GM19455 (cell line): ENCODE results near the gene COL23A1.
"Not testable (repeated sequence)": the region's sequence is repeated elsewhere in the genome, so short reads cannot be mapped to it uniquely, and the experiment has no call there.

Source experiments
- ATAC-seq: cut with Tn5 transposase; IDR thresholded peaks from one replicate; pipeline ENCODE4 v1.9.1; 2021; ENCODE audit not compliant: unreplicated experiment

Gene COL23A1

DNA sequence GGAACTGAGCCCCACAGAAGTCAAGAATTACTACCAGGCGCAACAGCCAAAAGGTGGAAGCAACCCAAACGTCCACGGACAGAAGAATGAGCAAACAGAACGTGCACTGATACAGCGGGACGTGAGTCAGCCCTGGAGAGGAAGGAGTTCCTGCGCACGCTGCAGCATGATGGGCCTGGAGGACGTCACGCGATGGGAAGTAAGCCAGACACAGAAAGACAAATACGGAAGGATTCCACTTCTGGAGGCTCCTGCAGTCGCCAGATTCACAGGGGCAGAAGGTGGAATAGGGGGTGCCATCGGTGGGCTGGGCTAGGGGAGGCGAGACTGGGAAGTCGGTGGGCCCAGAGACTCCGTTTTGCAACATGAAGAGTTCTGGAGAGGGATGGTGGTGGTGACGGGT lies 277.3 kb downstream of the COL23A1 start:
- ATAC-seq = no peak

DNA sequence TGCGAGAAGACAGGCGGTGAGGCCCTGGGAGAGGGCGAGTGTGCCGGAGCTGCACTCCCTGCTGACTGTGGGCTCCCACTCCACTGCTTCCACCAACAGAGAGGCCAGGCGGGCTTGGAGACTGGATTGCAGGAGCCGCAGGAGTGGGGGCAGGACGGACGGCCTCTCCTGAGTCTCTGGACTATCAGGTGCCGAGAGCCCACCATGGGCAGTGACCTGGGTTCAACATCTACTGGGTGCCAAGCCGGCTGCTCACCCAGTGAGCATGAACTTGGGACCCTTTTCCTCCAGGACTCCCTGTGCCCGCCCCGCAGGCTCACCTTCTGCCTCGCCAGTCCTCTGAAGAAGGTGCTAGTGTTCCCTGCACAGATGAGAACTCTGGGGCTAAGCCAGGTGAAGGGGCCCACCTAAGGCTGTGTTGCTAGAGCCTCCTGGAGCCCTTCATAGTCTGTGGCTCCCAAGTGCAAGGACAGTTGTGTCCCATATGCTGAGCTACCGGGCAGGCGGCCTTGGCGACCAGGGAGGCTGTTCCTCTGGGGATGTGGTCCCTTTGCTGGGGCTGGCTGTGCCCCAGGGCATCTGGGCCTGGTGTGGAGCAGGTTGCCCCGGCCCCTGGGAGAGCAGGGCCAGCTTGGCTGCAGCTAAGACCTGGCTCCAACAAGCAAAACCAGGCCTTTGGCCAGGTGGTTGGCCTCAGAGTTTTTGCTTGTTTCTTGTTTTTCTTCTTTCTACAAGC lies 279.9 kb downstream of the COL23A1 start:
- no peak for ATAC-seq

DNA sequence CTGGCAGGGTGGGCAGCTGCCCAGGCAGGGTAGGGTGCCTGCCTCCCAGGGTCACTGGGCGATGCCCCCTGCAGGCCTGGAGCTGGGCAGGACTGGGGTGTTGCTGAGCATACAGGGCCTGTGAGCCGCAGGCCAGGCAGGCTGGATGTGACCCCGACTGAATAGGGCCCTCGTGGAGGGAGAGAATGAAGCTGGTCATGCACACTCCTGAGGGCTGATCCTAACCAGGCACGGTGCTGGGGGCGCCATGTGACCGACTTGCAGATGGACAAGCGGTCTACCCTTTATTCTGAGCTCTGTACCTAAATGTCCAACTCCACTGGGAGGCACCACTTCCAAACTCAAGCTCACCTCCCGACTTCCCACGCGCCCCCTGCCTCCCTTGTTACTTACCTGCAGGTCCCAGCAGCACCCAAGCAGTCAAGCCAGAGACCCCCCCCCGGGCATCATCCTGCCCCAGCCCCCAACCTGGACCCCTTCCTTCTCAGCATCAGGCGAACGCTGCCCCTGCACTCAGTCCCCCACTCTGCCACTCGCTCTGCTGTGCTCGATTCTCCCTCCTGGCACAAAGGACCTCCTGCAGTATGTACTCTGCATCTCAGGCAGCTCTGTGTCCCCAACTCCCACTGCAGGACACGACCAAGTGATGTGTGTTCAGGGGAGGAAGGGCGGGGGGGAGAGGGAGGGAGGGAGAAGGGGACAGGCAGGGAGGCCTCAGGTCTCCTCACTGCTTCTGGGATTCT lies 280.8 kb downstream of the COL23A1 start:
- ATAC-seq = no peak

DNA sequence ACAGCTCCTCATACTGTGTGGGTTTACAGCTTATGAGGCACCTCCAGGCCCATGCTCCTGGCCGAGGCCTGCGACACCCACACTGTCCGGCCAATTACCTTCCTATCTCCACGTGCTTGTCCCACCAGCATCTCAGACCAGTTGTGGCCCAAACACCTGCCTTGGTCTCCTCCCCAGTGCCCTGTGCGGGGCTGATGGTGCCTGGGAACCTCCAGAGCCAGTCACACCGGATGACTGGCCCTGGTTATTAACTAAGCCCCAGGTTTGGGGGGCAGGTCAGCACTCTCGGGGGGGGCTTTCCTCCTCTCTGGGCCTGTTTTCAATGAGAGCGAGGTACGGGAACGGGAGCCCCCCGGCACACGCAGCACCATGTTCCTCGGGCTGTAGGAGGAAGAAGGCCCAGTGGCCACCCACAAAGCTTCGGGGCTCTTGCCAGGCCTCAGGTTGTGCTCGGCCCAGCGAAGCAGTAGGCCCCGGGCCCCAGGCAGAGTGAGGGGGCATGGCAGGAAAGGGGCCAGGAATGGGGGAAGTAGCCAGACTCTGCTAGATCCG lies 281.6 kb downstream of the COL23A1 start:
- no peak for ATAC-seq

DNA sequence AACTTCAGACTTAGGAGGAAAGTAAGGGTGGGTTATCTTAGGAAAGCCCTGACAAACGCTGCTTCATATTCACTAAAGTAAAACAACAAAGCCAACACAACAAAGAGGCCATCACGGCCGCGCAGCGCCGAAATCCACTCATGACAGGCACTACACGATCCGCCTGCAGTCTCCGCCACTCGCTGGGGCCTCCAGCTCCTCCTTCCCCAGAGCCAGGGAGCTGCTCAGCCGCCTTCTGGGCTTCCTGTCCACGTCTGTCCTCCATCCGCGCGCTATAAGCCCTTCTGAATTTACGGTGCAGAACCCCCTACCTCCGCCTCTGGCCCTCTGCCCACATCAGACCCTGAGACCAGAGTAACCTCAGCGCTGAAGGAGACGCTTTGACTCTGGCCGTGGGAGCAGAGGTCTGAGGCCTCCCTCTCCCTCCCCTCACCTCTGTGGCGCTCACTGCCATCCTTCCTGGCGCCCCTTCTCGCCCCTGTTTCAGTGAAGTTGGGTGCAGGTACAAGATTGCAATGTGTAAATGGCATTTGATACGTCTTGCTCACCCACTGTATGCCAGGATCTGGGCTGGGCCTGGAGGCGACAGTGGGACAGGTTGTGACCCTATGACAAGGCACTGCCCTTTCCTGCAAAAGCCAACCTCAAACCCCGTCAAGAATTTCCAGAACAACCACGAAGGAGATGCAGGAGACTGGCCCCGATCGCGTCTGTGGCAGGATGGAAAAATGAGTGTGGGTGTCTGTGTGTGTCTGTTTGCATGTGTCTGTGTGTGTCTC lies 282.7 kb downstream of the COL23A1 start:
- no peak for ATAC-seq

DNA sequence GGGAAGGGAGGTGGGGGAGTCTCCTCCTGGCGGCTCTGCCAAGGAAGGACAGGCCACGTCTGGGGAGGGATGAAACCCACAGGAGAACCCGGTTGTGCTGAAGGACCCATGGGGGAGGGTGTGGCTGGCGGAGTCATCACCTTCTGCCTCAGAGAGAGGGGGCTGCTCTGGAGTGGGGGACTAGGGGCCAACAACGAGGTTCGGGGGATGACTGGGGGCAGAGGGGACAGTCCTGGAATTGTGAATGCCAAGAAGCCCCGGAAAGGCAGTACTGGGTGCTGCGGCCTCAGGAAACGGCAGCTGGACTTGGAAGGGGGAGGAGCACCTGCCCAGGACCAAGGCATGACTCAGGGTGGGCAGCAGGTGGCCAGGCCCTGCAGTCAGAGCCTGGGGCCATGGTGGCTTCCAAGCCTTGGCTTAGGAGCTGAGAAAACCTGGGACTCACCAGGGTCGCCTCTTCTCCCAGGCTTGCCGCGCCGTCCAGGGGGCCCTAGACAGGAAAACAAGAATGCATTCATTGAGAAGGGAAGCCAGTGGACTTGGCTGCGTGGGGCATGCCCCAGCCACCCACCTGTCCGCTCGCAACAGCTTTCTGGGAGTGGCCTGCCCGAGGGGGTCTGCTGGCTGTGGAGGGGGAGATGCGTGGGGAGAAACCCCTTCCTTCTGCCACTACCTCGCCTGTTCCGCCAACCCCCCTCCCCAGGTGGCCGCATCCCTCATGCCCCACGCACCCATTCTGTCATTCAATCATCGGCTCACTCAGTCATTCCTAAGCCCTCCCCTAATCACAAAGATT lies 283.6 kb downstream of the COL23A1 start:
- no peak for ATAC-seq

DNA sequence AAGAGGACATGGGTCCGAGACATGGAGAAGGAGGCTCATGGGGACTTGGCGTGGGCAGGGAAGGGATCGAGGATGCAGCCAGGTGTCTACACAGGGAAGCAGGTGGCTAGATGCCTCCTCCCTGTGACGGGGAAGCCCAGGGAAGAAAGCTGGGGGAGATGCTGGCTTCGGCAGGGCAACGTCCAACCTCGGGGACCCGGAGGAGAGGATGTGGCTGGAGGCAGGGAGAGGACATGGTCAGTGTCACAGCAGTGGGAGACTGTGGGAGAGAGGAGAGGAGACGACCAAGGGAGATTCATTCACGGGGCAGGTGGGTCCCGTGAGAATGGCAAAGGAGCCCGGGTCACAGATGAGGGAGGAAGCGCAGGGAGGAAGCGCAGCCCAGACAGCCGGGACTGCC lies 284.4 kb downstream of the COL23A1 start:
- no peak for ATAC-seq

DNA sequence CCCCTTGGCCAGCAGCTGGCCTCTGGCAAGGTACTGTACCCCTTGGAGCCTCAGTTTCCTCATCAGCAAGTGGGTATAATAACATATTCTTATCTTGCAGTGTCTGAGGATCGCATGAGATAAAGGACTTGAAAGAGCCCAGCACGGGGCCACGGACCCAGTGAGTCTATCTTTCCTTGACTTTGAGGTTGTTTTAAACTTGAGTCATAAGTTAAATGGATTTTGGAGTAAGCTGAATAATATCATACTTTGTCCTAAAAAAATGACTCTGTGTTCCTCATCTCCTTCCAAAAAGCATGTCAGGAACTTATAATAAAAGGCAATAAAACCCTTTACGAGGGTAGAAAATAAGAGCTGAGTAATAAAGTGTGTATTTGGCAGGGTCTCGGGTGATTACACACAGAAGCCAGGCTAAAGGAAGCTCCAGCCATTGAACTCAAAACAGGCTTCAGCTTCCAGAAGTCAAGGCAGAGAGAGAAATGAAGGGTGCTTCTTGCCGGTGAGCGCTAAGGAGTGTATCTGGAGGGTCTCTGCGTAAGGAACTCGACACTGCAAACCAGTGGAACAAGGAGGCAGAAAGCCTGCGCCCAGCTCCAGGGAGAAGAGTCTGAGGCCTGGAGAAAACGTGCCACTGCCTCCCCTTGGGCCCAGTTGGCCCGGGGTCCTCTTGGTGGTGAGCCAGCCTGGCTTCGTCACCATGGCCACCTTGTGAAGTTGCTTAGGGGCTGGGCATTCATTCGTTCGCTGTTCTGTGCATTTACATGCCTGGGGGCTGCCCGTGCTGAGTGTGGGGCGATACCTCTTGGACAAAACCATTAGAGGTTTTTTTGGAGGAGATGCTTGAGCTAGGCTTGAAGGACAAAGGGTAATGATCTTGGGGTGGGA lies 285.2 kb downstream of the COL23A1 start:
- ATAC-seq = no peak

DNA sequence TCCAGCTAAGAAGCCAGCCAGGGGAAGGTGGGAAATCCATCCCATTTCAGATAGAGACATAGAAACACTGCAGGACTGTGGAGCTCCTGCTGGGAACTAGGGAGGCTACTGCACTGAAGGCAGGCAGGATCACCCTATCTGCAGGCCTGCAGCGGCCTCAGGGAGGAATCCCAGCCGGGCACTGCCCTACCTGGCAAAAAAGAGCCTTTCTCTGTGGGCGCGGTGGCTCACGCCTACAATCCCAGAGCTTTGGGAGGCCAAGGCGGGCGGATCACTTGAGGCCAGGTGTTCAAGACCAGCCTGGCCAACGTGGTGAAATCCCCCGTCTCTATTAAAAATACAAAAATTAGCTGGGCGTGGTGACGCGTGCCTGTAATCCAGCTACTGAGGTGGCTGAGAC lies 286.2 kb downstream of the COL23A1 start:
- ATAC-seq = no peak

DNA sequence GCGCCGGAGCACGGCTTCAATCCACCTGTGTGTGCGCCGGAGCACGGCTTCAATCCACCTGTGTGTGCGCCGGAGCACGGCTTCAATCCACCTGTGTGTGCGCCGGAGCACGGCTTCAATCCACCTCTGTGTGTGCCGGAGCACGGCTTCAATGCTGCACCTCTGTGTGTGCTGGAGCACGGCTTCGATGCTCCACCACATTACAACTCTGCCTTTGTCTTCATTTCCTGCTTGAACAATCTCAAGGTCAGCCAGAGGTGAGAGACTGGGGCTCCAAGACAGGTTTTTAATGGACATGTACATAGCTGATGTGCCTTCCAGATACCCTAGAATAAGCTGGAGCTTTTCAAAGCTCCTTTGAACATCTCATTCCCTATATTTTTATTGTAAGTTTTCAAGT lies 287.9 kb downstream of the COL23A1 start:
- ATAC-seq = not testable (repeated sequence)

DNA sequence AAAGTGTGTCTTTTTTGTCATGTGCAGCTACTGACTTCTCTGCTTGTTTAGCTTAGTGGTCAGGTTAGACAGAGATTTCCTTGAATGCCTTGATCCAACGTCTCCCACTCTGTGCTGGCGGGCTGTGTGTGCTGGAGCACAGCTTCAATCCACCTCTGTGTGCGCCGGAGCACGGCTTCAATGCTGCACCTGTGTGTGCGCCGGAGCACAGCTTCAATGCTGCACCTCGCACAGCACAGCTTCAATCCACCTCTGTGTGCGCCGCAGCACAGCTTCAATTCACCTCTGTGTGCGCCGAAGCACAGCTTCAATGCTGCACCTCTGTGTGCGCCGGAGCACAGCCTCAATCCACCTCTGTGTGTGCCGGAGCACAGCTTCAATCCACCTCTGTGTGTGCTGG lies 288.6 kb downstream of the COL23A1 start:
- no peak for ATAC-seq

DNA sequence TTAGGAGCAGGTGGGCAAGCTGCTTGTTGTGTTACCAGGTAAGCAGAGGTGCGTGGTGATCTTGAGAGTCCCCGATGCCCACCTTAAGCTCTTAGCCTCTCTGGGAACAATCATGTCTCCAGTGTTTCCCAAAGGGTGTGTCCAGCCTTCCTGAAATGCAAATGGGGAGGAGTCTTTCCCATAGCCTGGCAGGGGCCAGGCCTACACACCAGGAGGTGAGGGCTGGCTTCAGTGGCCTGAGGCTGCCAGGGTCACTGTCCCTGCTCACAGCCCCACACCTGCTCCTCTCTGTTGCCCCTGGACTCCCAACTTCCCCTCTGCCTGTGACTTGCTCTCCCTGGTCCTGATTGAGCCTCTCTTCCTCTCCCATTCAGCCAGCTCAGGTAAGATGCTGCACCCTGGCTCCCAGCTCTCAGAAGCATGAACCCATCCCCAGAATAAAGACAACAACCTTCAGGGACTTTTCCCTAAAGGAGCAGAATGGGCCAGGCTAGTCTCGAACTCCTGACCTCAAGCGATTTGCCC lies 291.8 kb downstream of the COL23A1 start:
- ATAC-seq = no peak

DNA sequence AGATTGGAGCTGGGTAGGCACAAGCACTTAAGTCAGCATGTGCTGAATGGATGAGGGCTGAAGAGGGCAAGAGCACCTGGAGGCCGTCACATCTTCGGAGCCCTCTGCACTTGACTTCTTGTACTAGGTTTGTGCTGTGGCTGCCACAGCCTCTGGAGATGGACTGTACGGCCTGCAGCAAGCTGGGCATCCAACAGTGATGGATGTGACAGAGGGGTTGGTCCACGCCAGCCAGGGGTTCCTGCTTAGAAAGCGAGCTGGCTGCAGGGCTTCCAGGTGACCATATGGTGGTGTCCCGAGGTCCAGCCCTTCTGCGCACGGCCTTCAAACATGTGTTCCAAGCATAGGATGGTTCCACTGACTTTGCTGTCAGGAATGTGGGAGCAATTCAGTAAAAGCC lies 292.4 kb downstream of the COL23A1 start:
- no peak for ATAC-seq

DNA sequence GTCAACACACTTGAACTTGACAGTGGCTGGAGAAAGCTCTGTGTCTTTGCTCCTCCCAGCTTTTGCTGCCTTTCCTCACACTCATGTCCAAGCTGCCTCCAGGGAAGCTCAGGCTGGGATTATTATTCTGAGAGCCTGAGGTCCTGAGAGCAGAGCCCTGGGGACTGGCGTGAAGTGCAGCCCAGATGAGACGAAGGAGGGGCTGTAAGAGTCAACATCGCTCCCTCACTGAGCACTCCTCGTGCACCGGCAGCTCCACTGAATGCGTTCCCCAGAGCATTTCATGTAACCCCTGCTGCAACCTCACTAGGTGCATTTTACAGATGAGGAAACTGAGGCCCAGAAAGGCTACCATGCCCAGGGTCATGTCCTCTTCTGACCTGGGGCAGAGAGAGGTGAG lies 294.1 kb downstream of the COL23A1 start:
- no peak for ATAC-seq

DNA sequence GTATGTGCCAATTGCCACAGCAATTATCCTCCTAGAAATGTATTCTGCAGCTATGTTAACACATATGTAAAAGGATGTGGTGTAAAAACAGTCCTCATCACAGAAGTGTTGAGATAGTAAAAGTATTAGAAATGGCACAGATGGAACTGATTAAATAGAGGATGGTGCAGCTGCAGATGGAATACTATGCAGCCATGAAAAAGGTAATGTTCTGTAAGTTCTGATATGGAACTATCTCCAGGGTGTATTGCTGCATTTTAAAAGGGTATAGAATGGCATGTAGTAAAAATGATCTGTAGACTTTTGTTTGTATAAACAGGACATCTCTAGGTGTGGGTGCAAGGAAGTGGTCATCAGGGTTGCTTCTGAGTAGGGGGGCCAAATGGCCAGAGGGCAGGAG lies 294.6 kb downstream of the COL23A1 start:
- ATAC-seq = no peak

DNA sequence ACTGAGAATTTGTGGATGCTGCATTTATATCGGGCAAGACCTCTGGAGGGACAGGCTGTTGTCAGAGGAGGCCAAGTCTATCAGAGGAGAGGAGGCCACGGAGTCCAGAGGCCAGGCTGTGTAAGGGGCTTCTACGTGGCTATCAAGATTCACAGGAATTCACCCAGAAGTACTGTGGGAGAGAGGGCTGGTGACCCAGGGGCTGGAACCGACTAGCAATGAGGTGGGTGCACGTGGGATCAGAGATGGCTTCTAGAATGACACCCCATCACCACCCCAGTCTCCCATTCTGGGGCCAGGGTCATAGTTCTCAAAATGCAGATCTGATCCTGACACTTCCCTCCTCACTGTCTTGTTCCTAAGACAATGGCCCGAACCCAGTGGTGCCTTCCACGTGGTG lies 296.4 kb downstream of the COL23A1 start:
- ATAC-seq = no peak

DNA sequence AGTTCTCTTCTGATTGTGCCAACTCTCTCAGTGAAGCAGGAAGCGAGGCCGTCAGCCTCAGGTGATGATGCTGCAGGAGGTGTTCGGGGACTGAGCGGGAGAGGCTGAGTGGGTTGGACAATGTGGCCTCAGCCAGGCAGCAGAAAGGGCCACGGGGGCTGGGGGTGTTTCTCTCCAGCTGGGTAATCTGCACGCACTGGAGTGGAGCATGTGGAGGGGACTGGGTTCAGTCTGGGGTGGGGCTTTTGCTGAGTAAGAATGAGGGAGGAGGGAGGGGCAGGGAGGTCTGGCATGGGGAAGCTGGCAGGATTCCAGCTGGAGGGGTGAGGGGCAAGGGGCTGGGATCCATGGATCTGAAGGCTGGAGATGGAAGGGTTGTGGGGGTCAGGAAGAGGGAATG lies 296.8 kb downstream of the COL23A1 start:
- no peak for ATAC-seq

DNA sequence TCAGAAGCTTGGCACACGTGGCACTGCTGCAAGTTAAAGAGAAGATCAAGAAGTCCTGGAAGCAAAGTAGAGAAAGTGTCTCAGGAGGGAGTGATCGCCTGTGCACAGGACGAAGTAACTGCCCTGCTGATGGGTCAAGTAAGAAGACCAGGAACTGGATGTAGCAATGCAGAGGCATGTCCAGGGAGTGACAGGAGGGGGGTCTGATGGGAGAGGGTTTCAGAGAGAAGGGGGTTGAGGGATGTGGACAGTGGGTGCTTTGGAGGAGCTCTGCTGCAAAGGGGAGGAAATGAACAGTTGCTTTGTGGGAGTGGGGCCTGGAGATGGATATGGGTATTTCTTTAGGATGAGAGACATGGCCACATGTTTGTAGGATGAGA lies 297.4 kb downstream of the COL23A1 start:
- ATAC-seq = no peak

DNA sequence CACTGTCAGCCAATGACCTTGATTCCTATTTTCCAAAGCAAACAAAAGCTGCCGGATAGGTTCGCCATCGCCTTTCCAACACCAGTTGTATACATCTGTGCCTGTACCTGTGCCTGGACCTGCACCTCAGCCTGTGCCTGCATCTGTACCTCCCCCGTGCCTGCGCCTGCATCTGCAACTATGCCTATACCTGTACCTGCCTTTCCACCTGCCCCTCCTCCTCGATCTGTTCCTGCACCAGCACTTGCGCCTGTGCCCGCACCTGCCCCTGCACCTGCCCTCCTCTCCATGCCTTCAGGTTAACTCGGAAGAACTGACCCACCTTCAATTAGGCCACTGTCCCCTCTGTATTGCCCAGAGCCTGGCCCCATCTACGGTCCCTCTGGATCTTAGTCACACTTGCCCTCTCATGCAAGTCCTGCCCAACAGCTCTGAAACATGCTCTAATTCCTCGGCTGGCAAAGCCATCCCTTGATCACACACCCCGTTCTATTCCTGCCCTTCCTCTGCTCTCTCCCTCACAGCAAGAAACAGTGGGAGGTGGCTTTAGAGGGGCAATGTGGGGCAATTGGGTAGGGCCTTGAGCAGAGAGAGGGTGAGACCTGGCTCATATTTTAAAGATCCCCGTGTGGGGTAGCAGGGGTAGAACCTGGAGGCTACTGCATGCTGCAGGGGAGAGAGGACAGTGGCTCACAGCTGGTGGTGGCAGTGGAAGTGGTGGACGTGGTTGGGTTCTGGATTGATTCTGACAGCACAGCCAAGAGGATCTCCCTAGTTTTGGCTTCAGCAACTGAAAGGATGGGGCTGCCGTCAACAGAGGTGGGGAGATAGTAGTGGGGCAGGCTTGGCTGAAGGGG lies 298.0 kb downstream of the COL23A1 start:
- no peak for ATAC-seq
